ENCODE measurements around the gene SIRPB1. TPM values are rescaled to one million over a fixed set of nuclear protein-coding genes. Genes with fewer than 3 reads are reported as not detected.

The SIRPB1 gene
- polyA plus RNA-seq, 2 of the 4 experiments (the other 2 are of a cell fraction): 0.10 to 0.56 TPM

DNA sequence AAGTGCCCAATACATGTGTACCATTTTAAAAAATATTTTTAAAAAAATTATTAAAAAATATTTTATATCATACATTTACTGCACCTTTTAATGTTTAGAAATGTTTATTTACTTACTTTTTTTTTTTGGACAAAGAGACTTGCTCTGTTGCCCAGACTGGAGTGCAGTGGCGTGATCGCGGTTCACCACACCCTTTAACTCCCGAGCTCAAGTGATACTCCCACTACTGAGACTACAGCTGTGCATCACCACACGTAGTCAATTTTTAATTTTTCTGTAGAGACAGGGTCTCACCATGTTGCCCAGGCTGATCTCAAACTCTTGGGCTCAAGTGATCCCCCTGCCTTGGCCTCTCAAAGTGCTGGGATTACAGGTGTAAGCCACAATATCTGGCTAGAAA, 47.0 kb upstream of the SIRPB1 start:
- no peak for ATAC-seq
- no peak overlapping the region for H3K4me3 ChIP-seq
- H3K4me2 ChIP-seq: no peak overlapping the region
- POLR2A ChIA-PET: no interaction called here
- no peaks in the 10 kb centered on the region for H3K4me1 ChIP-seq
- H3K27ac ChIP-seq: no peak overlapping the region
- WGBS (ENCODE audit: missing lambda C conversion rate): 69% methylated on average over 5 of the region's 5 CpGs
- CTCF ChIA-PET: interaction anchor here (0.8 kb wide), 1 partner anchor 10 kb away, joined by 3 read pairs; no protein-coding TSS in a partner anchor
- no peak for DNase-seq (ENCODE audit: low read depth in 1 of 2, low spot score in 1 of 2)
- FAIRE-seq: no peak
- TF ChIP-seq TP53 (CRISPR knock-in tag; IDR thresholded peaks at IDR 0.05) (no peak), RCOR1 (IDR thresholded peaks at IDR 0.05; ENCODE audit: low read depth, low read length) (no peak)
- H3K9me3 ChIP-seq: no peaks in the 10 kb centered on the region

DNA sequence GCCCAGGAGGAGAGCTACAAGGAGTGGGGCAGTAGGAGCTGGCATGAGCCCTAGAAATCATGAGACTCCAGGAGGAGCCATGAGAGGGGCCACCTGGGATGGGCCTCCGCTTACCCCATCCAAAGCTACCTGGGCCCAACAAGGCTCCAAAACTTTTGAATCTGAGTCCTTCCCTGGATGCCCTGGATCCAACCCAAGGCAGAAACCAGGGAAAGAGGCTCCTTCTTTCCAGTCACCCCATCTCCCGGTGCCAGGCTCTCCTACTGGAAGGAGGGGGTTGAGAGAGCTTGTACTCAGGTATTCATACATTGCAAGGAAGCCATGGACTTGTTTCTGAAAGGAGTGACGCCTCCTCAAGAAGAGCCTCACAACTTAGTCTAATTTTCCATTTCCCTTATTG, 45.5 kb upstream of the SIRPB1 start:
- no peak for DNase-seq (ENCODE audit: low read depth in 1 of 2, low spot score in 1 of 2)
- Histone ChIP-seq H3K9me3 (no peaks in the 10 kb centered on the region), H3K4me3 (no peak overlapping the region), H3K27ac (no peak overlapping the region), H3K4me2 (no peak overlapping the region), H3K4me1 (no peaks in the 10 kb centered on the region)
- FAIRE-seq: no peak
- WGBS (ENCODE audit: missing lambda C conversion rate): 66% methylated on average over 3 of the region's 3 CpGs
- TF ChIP-seq RNF2 (IDR thresholded peaks at IDR 0.05; ENCODE audit: borderline replicate concordance, low read depth): no peak
- TF ChIP-seq MAFK (IDR thresholded peaks at IDR 0.05; ENCODE audit: partially characterized antibody): no peak
- TF ChIP-seq, protein P1, sequence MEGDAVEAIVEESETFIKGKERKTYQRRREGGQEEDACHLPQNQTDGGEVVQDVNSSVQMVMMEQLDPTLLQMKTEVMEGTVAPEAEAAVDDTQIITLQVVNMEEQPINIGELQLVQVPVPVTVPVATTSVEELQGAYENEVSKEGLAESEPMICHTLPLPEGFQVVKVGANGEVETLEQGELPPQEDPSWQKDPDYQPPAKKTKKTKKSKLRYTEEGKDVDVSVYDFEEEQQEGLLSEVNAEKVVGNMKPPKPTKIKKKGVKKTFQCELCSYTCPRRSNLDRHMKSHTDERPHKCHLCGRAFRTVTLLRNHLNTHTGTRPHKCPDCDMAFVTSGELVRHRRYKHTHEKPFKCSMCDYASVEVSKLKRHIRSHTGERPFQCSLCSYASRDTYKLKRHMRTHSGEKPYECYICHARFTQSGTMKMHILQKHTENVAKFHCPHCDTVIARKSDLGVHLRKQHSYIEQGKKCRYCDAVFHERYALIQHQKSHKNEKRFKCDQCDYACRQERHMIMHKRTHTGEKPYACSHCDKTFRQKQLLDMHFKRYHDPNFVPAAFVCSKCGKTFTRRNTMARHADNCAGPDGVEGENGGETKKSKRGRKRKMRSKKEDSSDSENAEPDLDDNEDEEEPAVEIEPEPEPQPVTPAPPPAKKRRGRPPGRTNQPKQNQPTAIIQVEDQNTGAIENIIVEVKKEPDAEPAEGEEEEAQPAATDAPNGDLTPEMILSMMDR (IDR thresholded peaks at IDR 0.05): no peak
- TF ChIP-seq, protein P2, sequence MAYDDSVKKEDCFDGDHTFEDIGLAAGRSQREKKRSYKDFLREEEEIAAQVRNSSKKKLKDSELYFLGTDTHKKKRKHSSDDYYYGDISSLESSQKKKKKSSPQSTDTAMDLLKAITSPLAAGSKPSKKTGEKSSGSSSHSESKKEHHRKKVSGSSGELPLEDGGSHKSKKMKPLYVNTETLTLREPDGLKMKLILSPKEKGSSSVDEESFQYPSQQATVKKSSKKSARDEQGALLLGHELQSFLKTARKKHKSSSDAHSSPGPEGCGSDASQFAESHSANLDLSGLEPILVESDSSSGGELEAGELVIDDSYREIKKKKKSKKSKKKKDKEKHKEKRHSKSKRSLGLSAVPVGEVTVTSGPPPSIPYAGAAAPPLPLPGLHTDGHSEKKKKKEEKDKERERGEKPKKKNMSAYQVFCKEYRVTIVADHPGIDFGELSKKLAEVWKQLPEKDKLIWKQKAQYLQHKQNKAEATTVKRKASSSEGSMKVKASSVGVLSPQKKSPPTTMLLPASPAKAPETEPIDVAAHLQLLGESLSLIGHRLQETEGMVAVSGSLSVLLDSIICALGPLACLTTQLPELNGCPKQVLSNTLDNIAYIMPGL (CRISPR knock-in tag; IDR thresholded peaks at IDR 0.05; ENCODE audit: borderline replicate concordance): no peak
- TF ChIP-seq KDM1A (IDR thresholded peaks at IDR 0.05; ENCODE audit: low read depth): no peak
- TF ChIP-seq ZFP36 (IDR thresholded peaks at IDR 0.05; ENCODE audit: borderline replicate concordance, partially characterized antibody): no peak
- TF ChIP-seq HDAC2 (IDR thresholded peaks at IDR 0.05): no peak
- TF ChIP-seq SMC3 (IDR thresholded peaks at IDR 0.05): no peak
- TF ChIP-seq, protein P3, sequence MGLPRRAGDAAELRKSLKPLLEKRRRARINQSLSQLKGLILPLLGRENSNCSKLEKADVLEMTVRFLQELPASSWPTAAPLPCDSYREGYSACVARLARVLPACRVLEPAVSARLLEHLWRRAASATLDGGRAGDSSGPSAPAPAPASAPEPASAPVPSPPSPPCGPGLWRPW (IDR thresholded peaks at IDR 0.05): no peak
- no peak for TF ChIP-seq CHD4 (IDR thresholded peaks at IDR 0.05; ENCODE audit: borderline replicate concordance)
- TF ChIP-seq NFE2L2 (conservative IDR thresholded peaks at IDR 0.05; ENCODE audit: low read length): no peak
- no peak for TF ChIP-seq POLR2A (IDR thresholded peaks at IDR 0.05; ENCODE audit: low read length)
- no peak for TF ChIP-seq MYC (IDR thresholded peaks at IDR 0.05; ENCODE audit: borderline replicate concordance, low read length)
- TF ChIP-seq, protein P4, sequence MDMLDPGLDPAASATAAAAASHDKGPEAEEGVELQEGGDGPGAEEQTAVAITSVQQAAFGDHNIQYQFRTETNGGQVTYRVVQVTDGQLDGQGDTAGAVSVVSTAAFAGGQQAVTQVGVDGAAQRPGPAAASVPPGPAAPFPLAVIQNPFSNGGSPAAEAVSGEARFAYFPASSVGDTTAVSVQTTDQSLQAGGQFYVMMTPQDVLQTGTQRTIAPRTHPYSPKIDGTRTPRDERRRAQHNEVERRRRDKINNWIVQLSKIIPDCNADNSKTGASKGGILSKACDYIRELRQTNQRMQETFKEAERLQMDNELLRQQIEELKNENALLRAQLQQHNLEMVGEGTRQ (IDR thresholded peaks at IDR 0.05): no peak
- TF ChIP-seq, protein P5, sequence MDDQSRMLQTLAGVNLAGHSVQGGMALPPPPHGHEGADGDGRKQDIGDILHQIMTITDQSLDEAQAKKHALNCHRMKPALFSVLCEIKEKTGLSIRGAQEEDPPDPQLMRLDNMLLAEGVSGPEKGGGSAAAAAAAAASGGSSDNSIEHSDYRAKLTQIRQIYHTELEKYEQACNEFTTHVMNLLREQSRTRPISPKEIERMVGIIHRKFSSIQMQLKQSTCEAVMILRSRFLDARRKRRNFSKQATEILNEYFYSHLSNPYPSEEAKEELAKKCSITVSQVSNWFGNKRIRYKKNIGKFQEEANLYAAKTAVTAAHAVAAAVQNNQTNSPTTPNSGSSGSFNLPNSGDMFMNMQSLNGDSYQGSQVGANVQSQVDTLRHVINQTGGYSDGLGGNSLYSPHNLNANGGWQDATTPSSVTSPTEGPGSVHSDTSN (IDR thresholded peaks at IDR 0.05): no peak
- TF ChIP-seq ZNF302 (CRISPR knock-in tag; IDR thresholded peaks at IDR 0.05): no peak
- ATAC-seq: no peak
- POLR2A ChIA-PET: no interaction called here
- CTCF ChIA-PET: interaction anchor here (0.9 to 1.5 kb wide), 2 partner anchors 13 to 69 kb away, joined by 3 to 5 read pairs; no protein-coding TSS in a partner anchor

DNA sequence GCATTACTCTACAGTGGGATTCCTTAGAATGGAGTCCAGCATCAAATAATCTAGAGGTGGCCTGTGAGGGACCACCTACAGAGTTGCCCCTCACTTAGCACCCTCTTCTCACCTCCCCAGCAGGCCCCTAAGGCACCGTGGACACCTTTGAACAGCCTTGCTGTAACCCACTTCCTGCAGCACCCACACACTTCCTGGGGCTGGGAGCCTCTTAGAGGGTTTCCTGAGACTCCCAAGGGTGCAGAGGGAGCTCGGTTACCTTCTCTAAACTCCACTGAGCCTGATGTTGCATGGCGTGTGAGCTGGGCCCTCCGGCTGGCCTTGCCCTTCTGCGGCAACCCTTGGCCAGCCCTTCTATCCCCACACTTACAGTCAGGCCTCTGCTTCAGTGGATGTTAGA, 45.1 kb upstream of the SIRPB1 start:
- Histone ChIP-seq H3K4me2 (no peak overlapping the region), H3K4me1 (no peaks in the 10 kb centered on the region), H3K27ac (no peak overlapping the region), H3K4me3 (no peak overlapping the region), H3K9me3 (no peaks in the 10 kb centered on the region)
- 38% methylated on average over 5 of the region's 5 CpGs for WGBS (ENCODE audit: missing lambda C conversion rate)
- DNase-seq (ENCODE audit: low read depth in 1 of 2, low spot score in 1 of 2): no peak
- CTCF ChIA-PET: interaction anchor here (1.5 kb wide), 1 partner anchor 69 kb away, joined by 5 read pairs; no protein-coding TSS in a partner anchor
- TF ChIP-seq CHD2 (IDR thresholded peaks at IDR 0.05; ENCODE audit: low read length, partially characterized antibody) (no peak), JUN (IDR thresholded peaks at IDR 0.05) (no peak), RCOR1 (IDR thresholded peaks at IDR 0.05; ENCODE audit: low read depth, low read length) (no peak), RNF2 (IDR thresholded peaks at IDR 0.05; ENCODE audit: borderline replicate concordance, low read depth) (no peak), ZSCAN20 (CRISPR knock-in tag; IDR thresholded peaks at IDR 0.05) (no peak), SREBF2 (IDR thresholded peaks at IDR 0.05) (no peak), CBX8 (IDR thresholded peaks at IDR 0.05) (no peak), ZFP36 (IDR thresholded peaks at IDR 0.05; ENCODE audit: borderline replicate concordance, partially characterized antibody) (no peak), NR3C1 (IDR thresholded peaks at IDR 0.05) (no peak), KDM5A (IDR thresholded peaks at IDR 0.05) (no peak)
- TF ChIP-seq, protein P6, sequence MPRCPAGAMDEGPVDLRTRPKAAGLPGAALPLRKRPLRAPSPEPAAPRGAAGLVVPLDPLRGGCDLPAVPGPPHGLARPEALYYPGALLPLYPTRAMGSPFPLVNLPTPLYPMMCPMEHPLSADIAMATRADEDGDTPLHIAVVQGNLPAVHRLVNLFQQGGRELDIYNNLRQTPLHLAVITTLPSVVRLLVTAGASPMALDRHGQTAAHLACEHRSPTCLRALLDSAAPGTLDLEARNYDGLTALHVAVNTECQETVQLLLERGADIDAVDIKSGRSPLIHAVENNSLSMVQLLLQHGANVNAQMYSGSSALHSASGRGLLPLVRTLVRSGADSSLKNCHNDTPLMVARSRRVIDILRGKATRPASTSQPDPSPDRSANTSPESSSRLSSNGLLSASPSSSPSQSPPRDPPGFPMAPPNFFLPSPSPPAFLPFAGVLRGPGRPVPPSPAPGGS (IDR thresholded peaks at IDR 0.05): no peak
- POLR2A ChIA-PET: no interaction called here
- no peak for ATAC-seq
- no peak for FAIRE-seq

All from A549 (cell line).